Stimulated activated CD8-positive, alpha-beta memory T cell treated with anti-CD3 and anti-CD28 coated beads, Interleukin-4, amount 100 ng/mL, for 1 hour (primary cell): ENCODE results near the gene SLC22A31.

Source experiments
- DNase-seq, 2 donors: peaks; one replicate each; pipeline ENCODE4 v3.0.0-alpha.2; 2020; ENCODE audit warnings: low read depth in 2 of 2, low spot score in 1 of 2

The SLC22A31 gene

GRCh38 chr16:89217138-89217387, 16.7 kb upstream of the SLC22A31 start:
- no peak for DNase-seq

DNA sequence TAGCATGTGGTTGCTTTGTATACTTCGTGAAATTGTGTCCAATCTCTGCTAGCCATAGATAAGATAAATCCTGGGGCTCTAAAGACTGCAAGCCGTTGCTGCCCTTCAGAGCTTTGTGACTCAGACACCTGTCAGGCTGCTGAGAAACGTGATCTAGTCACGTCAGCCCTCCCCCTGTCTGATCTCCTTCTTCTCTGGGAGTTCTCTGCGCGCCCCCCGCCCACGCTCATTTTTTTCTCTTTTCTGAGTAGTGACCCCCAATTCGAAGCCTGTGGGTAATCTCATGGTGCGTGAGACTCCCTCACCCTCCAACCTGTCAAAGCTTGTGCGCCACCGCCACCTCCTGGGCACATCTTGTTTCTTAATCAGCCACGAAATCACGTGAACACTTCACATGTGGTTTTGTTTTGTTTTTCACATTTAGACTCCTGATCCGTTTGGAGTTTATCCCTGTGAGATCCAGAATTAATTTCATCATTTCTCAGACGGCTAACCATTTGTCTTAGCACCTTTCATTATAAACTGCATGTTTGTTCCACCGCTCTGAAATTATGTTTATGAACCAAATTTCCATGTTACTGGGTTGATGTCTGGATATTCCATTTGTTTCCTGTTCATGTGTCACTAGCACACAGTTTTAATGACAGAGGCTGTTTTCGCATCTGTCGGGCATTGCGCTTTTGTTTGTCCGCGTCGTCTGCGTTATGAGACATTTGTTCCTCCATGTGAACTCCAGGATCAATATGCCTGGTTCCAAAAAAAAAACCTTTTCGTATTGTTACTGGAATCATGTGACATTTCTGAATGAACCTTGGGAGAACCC, 16.2 kb upstream of the SLC22A31 start:
- DNase-seq: peak; percentile 63 to 70

DNA sequence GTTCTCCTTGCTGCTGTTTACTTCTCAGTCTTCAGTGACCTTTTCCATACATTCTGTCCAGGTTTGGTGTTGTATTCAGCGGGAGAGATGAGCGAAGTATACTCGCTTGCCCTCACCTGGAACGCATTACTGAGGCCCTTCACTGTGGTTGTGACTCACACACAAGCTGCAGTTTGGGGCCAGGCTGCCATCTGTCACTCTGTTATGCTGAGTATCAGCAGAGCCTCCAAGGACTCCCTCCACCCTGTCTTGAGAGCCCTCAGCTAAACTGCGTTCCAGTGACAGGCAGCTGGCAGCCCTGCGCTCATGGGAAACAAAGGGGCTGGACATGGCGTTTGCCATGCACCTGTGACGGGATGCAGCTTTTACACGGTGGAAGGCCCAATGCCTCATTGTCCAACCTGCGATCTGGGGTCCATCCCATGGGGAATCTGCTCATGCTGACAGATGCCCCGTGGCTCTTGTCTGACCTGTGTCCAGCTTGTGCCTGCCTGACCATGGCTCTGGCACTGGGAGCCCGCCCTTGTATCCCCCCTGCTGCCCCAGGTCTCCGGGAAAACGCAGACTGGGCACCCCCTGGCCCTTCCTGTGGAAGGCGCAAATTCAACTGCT, 10.7 kb upstream of the SLC22A31 start:
- no peak for DNase-seq

DNA sequence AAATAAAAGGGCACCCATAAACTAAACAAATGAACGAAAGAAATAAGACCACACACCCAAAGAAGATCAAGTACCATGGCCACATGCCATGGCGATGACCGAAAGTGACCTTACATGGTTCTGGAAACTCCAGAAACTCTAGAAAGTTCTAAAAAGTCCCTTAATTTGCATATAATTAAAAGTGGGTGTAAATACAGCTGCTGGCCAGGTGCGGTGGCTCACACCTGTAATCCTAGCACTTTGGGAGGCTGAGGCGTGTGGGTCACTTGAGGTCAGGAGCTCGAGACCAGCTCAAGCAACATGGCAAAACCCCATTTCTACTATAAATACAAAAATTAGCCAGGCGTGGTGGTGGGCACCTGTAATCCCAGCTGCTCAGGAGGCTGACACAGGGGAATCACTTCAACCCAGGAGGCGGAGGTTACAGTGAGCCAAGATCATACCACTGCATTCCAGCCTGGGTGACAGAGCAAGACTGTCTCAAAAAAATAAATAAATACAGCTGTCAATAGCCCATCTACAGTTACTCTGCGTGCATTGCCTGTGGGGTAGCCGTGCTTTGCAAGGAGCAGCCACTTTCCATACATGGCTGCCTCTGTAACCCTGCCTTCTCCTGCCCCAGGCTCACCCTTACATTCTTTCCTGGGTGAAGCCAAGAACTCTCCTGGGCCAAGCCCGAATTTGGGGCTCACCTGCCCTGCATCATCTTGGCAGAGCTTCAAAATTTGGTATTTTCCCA, 10.0 kb upstream of the SLC22A31 start:
- no peak for DNase-seq

DNA sequence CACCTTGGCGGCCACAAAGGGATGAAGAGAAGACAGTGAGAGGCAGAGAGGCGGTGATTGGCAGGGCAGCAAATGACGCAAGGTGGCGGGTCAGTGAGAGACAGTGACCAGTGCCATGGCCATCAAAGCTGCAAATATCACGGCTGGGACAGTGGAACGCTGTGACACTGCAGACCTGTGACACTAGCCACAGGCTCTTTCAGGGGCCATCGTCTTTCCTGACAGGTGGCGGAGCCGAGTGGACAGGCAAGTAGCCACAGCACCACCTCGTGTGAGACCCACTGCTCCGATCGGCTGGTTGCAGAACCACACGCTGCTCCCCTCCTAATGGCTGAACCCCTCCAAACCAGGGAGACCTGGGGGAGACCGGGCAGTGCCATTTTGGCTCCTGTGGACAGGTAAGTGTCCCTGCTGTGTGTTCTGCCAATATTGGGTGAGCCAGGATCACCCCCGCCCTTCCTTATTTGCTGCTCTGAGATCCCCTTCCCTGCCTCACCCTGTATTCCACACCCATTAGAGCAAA, 9.2 kb upstream of the SLC22A31 start:
- no peak for DNase-seq

- DNase-seq: no peak
These were observed 7.7 kb upstream of the SLC22A31 start for GRCh38 chr16:89207993-89208392.

- no peak for DNase-seq
These were observed 2.3 kb upstream of the SLC22A31 start for GRCh38 chr16:89202422-89203215.

GRCh38 chr16:89201439-89202377, 1.4 kb upstream of the SLC22A31 start:
- DNase-seq: peak; percentile 41 to 52

GRCh38 chr16:89200850-89201411, 594 bp upstream of the SLC22A31 start:
- DNase-seq: no peak

DNA sequence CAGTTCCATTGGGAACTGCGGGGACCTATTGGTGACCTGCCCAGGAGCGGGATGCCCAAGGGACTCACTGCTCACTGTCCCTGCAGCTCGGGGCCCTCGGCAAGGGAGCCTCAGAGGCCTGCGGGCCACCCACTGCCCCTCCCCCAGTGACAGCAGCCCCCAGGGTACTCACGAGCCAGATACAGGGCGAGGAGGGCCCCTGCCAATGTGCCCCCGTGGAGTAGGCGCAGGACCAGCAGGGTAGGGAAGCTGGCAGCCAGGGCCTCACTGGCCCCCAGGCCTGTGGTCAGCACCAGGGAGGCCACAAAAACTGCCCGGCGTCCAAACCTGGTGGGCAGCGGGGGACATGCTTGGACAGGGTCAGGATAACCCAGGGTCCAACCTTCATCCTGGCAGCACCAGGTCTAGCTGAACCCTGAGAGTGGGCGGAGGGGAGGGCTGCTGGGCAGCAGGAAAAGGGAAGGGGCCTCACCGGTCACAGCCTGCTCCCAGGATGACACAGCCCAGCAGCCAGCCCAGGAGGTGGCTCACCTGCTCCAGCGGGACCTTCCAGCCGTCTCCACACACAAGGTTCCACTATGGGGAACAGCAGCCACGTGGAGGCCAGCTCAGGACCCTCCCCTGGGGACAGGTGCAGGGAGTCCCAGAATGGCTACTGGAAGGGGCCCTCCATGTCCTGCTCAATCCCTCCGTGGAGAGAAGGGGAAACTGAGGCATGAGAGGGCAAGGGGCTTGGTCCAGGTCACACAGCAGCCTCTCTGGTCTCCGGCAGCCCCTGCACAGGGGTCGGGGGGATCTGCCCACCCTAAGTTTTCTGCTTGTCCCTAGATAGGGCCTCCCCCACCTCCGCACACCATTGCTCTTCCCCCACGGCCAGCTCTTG, 855 bp downstream of the SLC22A31 start:
- no peak for DNase-seq

DNA sequence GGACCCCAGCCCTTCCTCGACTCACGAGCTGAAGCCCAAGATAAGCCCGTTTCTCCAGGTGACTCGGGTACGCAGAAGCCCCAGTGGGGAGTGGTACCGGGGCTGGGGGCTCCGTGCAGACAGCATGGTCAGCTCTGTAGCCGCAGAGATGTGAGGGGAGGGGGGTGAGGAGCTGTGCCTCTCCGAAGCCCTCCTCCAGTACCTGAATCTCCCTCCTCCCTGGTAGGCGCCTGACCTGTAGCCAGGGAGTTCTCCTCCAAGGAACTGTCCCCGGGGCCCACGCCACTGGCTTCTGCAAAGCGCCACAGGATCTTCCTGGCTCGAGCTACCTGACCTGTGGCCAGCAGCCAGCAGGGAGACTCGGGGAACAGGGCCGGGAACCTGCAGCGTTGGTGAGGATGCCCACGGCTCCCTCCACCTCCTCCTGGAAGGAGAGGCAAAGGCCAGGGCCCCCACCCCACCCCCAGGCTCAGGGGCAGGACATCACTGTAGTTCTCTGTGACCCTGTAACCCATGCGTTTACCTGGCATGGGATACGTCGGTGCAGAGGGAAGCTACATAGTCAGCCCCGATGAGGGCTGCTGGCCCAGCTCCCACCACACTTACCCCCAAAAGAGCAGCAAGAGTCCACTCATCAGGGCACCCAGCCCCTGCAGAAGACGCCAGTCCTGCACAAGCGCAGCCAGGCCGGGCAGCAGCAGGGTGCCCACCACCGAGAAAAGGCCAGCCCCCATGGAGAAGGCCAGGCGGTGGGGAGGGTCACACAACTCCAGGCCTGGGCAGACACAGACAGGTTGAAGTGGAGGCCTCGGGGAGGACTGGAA, 1.7 kb downstream of the SLC22A31 start:
- DNase-seq: no peak

DNA sequence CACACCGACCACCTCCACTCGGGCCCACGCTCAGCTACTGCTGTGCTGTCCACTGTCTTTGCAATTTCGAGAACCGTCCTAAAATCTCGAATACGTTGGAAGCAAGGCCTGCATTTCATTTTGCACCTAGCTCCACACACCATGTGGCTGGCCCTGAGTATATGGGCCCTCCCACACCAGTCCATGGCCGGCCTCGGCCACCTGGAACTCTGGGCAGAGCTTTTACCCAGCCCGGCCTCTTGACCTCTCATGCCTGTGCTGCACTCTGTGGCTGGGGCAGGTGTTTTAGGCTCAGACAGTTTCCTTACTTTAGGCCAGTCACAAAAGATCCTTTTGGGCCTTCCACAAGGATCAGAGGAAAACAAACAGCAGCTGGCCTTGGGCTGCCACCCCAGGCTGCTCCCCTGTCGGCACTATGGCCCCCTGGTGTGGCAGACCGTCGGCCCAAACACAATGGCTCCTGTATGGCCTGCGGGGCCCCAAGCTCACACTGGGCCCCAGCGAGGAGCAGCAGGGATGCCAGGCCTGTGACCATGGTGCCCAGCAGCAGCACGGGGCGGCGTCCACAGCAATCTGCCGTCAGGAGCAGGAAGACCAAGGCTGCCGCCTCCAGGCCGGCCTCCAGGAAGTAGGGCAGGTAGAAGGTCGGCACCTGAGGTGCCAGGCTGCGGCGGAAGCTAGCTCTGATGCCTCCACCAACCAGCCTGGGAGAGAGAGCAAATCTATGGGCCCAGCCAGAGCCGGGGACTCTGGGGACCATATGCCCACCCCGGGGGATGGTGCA, 2.5 kb downstream of the SLC22A31 start:
- DNase-seq: no peak

GRCh38 chr16:89197033-89197632, 3.2 kb downstream of the SLC22A31 start:
- no peak for DNase-seq

DNA sequence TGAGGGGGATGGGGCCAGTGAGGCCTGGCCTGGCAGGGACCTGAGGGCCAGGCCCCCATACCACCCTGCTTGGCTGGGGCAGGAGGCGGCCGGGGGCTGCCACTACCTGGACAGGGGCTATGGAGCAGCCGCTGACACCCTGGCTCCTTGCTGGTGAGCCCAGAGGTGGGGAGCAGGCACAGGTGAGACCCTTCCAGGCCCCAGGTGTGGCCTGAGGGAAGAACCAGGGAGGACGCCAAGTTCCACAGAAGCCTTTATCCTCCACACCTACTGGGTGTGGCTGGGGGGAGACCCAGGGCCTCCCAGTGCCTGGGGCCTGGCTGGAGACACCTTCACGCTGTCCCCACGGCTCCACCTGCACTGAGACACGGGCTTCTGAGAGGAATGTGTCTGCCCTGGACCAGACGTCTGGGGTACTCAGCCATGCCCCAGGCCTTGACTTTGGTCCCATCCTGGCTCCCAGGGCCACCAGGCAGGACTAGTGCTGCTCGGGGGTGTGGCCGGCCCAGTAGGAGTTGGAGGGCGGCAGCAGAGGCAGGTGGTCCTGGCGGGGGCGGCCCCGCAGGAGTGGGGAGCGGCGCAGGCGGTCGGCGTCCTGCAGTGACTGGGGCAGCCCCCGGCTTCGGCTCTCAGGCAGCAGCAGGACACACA, 4.7 kb downstream of the SLC22A31 start:
- DNase-seq: no peak

DNA sequence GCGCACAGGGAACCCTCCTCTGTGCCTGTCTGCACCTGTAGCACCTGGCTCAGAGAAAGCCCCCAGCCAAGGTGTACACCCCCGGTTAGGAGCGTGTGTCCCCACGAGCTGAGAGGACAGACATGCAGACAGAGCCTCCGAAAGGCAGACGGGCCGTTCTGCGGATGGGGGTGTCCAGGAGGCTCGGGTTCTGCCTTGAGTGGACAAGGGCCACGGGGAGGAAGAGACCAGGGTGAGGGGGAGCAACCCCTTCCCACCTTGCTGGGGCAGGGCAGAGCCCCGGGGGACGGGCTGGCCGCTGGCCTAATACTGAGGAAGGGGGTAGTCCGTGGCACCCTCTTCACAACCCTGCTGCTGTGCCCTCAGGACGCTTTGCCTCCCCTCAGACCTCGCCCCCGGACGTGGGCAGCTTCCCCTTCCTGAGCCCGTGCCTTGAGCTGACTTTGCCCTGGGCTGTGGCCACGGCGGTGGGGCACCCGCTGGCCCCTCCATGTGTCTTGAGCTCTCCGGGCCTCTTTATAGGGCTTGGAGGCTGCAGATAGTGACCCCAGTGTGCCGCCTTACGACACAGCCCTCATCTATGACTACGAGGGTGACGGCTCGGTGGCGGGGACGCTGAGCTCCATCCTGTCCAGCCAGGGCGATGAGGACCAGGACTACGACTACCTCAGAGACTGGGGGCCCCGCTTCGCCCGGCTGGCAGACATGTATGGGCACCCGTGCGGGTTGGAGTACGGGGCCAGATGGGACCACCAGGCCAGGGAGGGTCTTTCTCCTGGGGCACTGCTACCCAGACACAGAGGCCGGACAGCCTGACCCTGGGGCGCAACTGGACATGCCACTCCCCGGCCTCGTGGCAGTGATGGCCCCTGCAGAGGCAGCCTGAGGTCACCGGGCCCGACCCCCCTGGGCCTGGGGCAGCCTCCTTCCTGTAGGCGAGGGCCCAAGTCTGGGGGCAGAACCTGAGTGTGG, 5.7 kb downstream of the SLC22A31 start:
- no peak for DNase-seq
